ENCODE results near the gene PSMG3. TPM values are rescaled to one million over a fixed set of nuclear protein-coding genes. Genes with fewer than 3 reads are reported as not detected.

The PSMG3 gene
- total RNA-seq, 1 donor from 2014 or later: 31.1 TPM

GRCh38 chr7:1597066-1597760, 27.4 kb upstream of the PSMG3 start:
- H2AFZ ChIP-seq (replicated peaks): no peak overlapping the region
- H3K27me3 Mint-ChIP-seq (ENCODE audit: insufficient read depth, low read depth): peaks cover 12% of the 10 kb centered on the region
- no peaks in the 10 kb centered on the region for H3F3A ChIP-seq (ENCODE audit: low read depth)
- H3K27me3 ChIP-seq: no peaks in the 10 kb centered on the region
- peaks cover 4% of the 10 kb centered on the region for H3K4me1 Mint-ChIP-seq
- H3K79me2 ChIP-seq (ENCODE audit: low read depth): no peaks in the 10 kb centered on the region
- H3K4me1 ChIP-seq: no peaks in the 10 kb centered on the region
- no peak overlapping the region for H3K27ac Mint-ChIP-seq
- no peaks in the 10 kb centered on the region for H3K36me3 ChIP-seq
- H3K36me3 Mint-ChIP-seq: no peaks in the 10 kb centered on the region
- H3K9me3 Mint-ChIP-seq: no peaks in the 10 kb centered on the region
- no peak overlapping the region for H3K4me3 ChIP-seq
- H3K9ac ChIP-seq: no peak overlapping the region
- no peak for DNase-seq (ENCODE audit: low spot score)
- no peak overlapping the region for H3K4me2 ChIP-seq
- H4K20me1 ChIP-seq (ENCODE audit: low read depth): no peaks in the 10 kb centered on the region
- H3K9me3 ChIP-seq (ENCODE audit: low read depth): no peaks in the 10 kb centered on the region
- no peak overlapping the region for H3K4me3 Mint-ChIP-seq
- TF ChIP-seq EZH2 (IDR thresholded peaks at IDR 0.05): no peak
- TF ChIP-seq EZH2phosphoT487 (IDR thresholded peaks at IDR 0.05): no peak
- TF ChIP-seq CTCF (IDR thresholded peaks at IDR 0.05): no peak
- H3K27ac ChIP-seq: no peak overlapping the region

- Mint-ChIP-seq H3K27ac (no peak overlapping the region), H3K27me3 (ENCODE audit: insufficient read depth, low read depth) (peaks cover 15% of the 10 kb centered on the region)
- no peak for DNase-seq (ENCODE audit: low spot score)
Measured at GRCh38 chr7:1596181-1597043, 26.6 kb upstream of the PSMG3 start.

GRCh38 chr7:1595636-1596035, 25.8 kb upstream of the PSMG3 start:
- Histone ChIP-seq H3F3A (ENCODE audit: low read depth) (no peaks in the 10 kb centered on the region), H3K79me2 (ENCODE audit: low read depth) (no peaks in the 10 kb centered on the region), H3K9me3 (ENCODE audit: low read depth) (no peaks in the 10 kb centered on the region), H3K36me3 (no peaks in the 10 kb centered on the region), H3K4me3 (no peak overlapping the region), H3K9ac (no peak overlapping the region), H3K4me1 (no peaks in the 10 kb centered on the region), H3K27ac (no peak overlapping the region), H3K4me2 (no peak overlapping the region), H2AFZ (replicated peaks) (no peak overlapping the region), H4K20me1 (ENCODE audit: low read depth) (no peaks in the 10 kb centered on the region), H3K27me3 (no peaks in the 10 kb centered on the region)
- DNase-seq (ENCODE audit: low spot score): no peak
- TF ChIP-seq EZH2 (IDR thresholded peaks at IDR 0.05): no peak
- no peak for TF ChIP-seq CTCF (IDR thresholded peaks at IDR 0.05)
- TF ChIP-seq EZH2phosphoT487 (IDR thresholded peaks at IDR 0.05): no peak
- Mint-ChIP-seq H3K27ac (no peak overlapping the region), H3K27me3 (ENCODE audit: insufficient read depth, low read depth) (peaks cover 17% of the 10 kb centered on the region), H3K9me3 (no peaks in the 10 kb centered on the region), H3K36me3 (no peaks in the 10 kb centered on the region), H3K4me3 (no peak overlapping the region), H3K4me1 (peaks cover 4% of the 10 kb centered on the region)

More at GRCh38 chr7:1596181-1597043, 26.6 kb upstream of the PSMG3 start:
- no peaks in the 10 kb centered on the region for H4K20me1 ChIP-seq (ENCODE audit: low read depth)
- H3K36me3 ChIP-seq: no peaks in the 10 kb centered on the region
- H3K4me2 ChIP-seq: no peak overlapping the region
- H3K4me1 ChIP-seq: no peaks in the 10 kb centered on the region
- H3F3A ChIP-seq (ENCODE audit: low read depth): no peaks in the 10 kb centered on the region
- H3K27me3 ChIP-seq: no peaks in the 10 kb centered on the region
- peaks cover 4% of the 10 kb centered on the region for H3K4me1 Mint-ChIP-seq
- no peak overlapping the region for H2AFZ ChIP-seq (replicated peaks)
- H3K4me3 ChIP-seq: no peak overlapping the region
- H3K9ac ChIP-seq: no peak overlapping the region
- TF ChIP-seq EZH2 (IDR thresholded peaks at IDR 0.05): no peak
- TF ChIP-seq EZH2phosphoT487 (IDR thresholded peaks at IDR 0.05): no peak
- TF ChIP-seq CTCF (IDR thresholded peaks at IDR 0.05): no peak
- no peaks in the 10 kb centered on the region for H3K36me3 Mint-ChIP-seq
- H3K9me3 ChIP-seq (ENCODE audit: low read depth): no peaks in the 10 kb centered on the region
- H3K4me3 Mint-ChIP-seq: peak overlapping the region; percentile 24
- no peak overlapping the region for H3K27ac ChIP-seq
- no peaks in the 10 kb centered on the region for H3K9me3 Mint-ChIP-seq
- no peaks in the 10 kb centered on the region for H3K79me2 ChIP-seq (ENCODE audit: low read depth)

All from neural progenitor cell (in vitro differentiated cells).